Stimulated activated naive CD4-positive, alpha-beta T cell (primary cell): ENCODE data around the gene NDRG2.
"Not testable (repeated sequence)": the region's sequence is repeated elsewhere in the genome, so short reads cannot be mapped to it uniquely, and the experiment has no call there.

Experiments used
- DNase-seq, 6 experiments: peaks; one replicate each; lab custom pipeline; 2025; lab: John Stamatoyannopoulos, UW

NDRG2 gene

DNA sequence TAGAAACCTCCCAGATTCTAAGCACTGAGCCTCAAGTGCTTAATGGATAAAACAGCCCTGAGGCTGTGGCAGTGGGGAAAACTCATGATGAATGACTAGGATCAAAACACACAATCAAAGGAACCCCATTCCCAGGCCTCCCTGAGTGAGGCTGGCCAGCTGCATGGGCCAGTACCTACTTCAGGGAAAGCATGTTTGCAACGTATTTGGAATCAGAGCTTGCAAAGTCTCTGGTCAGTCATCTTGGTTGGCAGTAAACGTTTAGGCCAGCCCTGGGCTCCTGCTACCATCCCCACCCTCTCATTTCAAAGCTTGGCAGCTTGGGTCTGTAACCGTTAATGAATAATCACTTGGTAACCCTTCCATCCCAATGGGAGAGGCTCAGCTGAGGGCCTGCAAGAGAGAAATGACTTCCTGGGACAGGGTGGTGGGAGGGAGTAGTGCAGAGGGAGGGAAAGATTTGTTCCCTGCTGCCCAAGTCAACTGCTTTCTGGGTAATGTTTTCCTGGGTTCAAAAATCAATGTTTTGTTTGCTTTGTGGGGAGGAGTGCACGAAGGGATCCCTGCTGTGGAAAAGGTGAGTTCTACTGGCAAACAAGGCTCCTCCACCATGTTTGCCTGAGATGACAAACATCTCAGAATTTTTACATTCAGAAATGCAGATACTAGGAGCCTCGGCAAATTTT is 30.7 kb upstream of the NDRG2 start:
- DNase-seq, result no peak

DNA sequence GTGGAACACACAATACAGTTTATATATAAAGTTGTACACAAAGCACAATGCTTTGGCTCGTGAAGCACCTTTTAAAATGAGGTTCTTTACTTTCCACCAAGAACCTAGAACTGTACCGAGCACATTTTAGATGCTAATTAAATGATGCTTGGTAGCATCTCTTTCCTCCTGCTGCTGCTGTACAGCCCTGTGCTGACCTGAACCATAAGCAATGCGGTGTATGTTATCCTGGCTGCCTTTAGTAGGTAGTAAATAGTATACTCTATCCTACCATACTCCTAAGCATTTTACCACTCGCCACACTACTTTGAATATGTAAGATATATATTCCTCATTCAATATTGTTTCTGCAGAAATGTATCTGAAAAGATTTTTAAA is 29.9 kb upstream of the NDRG2 start:
- DNase-seq, result no peak

DNA sequence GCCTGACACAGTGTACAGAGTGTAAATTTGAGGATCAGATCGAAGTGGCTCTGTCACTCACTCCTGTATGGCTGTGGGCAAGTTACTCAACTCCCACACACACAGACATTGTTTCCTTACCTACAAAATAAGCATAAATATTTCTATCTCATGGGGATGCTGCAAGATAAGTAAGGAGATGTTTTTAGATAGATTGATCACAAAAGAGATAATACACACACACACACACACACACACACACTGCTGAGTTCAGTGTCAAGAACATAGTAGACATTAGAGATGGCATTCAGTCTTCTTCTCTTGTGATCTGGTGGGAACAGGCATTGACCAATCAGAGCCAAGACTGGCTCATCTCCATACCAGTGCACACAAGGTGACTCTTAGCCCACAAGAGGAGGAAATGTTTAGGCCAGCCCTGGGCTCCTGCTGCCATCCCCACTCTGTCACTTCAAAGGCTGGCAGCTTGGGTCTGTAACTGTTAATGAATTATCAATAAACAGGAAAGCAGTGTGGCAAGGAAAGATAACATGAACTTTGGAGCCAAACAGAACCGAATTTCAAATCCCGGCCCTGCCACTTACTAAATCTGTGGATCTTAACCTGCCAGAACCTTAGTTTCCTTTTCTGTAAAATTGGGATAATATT is 29.4 kb upstream of the NDRG2 start:
- no peak for DNase-seq

DNA sequence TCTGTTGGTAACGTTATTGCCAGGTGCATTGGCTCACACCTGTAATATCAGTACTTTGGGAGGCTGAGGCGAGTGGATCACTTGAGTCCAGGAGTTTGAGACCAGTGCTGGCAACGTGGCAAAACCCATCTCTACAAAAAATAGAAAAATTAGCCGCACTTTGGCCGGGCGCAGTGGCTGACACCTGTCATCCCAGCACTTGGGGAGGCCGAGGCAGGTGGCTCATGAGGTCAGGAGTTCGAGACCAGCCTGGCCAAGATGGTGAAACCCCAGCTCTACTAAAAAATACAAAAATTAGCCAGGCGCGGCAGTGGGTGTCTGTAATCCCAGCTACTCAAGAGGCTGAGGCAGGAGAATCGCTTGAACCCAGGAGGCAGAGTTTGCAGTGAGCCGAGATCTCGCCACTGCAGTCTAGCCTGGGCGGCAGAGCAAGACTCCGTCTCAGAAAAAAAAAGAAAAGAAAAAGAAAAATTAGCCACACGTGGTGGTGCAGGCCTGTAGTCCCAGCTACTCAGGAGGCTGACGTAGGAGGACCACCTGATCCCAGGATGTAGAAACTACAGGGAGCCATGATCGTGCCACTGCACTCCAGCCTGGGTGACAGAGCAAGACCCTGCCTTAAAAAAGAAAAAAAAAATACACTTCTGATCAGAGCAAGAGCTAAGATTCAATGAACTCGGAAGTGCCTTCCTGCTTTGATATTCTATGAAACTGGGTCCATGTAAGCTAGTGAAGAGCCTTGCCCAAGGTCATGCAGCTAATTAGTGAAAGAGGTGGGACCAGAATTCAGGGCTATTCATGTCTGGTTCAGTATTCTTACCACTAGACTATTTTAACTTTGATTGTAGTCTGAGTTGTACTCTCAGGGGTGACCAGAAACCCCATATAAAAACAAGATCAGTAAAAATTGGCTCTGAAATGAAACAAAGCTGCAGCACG is 28.6 kb upstream of the NDRG2 start:
- no peak for DNase-seq

DNA sequence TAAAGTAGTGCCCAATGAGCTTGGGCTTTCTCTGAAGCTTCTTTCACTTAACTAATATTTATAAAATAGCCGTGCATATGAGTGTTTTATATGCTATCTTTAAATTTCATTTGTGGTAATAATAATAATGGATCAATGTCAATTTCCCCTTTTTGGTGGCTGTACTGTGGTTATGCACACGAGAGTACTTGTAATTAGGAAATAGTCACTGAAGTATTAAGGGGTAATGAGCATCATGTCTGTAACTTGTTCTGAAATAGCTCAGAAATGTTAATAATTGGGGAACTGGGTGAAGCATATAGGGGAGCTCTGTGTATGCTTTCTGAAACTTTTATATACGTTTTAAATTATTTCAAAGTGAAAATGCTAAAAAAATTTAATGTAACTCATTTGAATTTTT is 25.7 kb upstream of the NDRG2 start:
- DNase-seq, result no peak

DNA sequence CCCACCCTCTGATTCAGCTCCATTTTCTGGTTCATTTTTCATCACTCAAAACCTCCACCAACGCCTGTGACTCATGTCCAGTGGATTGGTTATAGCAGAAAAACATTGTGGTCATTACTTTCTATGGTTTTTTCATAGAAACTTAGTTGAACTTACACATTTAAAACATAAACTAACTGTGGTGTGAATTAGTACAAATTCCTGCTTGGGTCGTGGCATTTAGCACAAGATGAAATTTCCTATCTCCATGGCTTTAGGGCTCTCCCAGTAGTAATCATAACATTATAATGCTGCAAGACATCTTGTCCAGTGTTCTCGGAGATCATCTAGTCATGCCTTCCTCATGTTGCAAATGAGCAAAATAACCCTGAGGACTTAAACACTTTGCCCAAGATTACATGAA is 24.4 kb upstream of the NDRG2 start:
- no peak for DNase-seq

DNA sequence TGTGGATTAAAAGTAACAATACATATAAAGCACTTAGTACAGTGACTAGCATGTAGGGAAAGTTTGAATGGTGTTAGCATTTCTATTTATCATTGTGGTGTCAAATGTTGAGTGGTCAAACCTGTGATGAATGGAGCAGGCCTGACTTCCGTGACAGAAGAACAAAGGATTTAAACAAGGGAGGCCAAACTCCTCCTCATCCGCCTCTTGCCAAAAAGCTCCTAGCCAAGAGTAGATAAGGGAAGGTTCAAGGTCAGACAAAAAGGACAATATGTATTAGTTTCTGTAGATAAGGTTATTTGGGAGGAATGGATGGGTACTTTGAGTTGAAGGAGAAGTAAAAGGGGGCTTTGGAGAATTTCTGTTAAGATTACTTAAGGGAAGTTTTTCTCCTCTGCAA is 23.8 kb upstream of the NDRG2 start:
- no peak for DNase-seq

DNA sequence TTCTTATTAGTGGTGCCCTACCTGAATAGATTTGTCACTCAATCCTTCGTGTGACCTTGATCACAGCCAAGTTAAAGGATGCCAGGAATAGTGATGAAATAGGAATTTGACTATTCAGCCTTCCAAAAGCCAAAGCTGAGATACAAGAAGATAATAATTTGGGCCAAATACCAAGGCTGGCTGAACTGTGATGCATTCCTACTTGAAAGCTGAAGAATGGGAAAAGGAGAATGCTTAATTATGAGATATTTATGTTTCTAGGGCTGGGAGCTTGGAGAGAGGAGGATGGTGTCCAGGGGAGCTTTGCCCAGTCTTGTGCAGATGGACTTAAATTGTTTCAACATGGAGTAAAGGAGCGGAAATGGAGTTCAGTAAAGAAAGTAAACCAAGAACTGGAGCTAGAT is 22.5 kb upstream of the NDRG2 start:
- no peak for DNase-seq

DNA sequence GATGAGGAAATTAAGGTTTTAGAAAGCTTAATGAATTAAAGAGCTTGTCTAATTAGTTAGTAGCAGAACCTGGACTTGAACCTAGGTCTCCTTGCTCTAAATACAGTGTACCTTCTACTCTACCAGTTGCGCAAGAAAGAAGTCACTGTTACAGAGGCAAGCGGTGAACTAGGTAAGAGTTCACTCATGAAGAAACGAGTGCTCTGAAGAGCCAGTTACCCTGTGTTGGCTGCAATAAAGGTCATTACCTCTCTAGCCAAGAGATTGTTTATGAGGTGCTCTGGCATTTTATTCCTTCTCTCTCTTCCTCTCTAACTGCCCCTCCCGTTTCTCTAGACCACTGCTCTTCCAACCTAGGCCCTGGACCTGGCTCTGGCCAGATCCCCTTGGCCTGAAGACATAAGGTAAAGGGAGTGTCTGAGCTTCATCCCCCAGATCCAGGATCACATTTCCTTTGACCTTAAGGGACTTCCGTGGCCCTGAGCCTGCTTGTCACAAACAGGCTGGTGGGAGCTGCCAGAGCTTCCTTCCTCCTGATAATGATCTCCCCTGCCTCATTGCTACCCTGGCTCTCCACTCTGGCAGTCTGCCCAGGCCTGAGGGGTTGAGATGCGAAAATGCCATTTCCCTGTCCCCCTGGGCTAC is 19.2 kb upstream of the NDRG2 start:
- no peak for DNase-seq

DNA sequence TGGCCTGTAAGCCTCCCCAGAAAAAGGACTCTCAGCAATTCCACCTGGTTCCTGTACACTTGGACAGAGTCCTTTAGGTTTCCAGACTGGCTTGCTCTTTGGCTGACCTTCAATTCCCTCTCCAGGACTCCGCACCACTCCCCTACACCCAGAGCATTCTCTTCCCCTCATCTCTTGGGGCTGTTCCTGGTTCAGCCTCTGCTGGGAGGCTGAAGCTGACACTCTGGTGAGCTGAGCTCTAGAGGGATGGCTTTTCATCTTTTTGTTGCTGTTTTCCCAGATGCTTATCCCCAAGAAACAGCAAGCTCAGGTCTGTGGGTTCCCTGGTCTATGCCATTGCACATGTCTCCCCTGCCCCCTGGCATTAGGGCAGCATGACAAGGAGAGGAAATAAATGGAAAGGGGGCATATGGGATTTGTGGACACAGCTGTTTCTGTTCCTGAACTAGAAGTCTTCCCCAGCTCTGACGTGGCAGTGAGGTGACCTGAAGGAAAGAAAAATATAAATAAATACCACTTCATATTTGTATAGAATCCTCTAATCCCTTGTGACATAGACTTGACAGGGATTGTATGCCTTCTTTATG is 18.6 kb upstream of the NDRG2 start:
- DNase-seq, result no peak

DNA sequence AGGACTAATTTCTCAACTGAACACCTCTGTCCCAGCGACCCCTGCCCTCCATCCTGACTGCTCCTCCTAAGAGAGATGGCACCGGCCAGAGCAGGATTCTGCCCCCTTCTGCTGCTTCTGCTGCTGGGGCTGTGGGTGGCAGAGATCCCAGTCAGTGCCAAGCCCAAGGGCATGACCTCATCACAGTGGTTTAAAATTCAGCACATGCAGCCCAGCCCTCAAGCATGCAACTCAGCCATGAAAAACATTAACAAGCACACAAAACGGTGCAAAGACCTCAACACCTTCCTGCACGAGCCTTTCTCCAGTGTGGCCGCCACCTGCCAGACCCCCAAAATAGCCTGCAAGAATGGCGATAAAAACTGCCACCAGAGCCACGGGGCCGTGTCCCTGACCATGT is 18.1 kb upstream of the NDRG2 start:
- DNase-seq, result no peak

DNA sequence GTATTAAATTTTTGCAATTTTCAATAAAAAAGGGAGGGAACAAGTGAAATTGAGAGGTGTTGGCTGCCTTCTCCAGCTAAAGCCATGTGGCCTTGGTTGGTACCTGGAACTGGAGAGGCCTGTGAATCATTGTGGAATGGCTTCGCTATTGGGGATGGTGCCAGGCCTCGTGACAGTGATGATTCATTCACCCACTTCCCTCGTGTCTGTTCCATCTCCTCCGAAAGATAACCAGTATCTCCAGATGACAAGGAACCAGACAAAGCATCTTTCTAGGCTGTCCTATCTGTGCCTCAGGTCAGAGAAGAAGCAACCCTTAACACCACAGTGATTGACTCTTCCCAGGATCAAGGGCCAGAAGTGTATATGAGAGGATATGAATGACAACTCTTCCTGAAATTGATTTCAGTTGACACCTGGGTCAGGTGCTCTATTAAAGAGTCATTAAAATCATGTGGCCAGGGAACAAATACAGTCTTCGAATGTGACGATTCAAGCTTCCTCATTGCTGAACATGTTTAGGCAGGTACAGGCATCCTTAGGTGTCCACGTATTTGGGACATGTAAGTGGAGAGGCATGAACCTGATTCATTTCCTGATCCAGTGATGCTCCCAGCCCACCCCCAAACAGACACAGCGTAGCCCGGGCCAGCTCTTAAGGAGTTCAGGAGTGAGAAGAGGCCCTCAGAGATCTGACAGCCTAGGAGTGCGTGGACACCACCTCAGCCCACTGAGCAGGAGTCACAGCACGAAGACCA is 17.0 kb upstream of the NDRG2 start, which contains the start of gene RNASE7:
TSS of gene RNASE7 (plus strand) at position 687 of the 758 bp plus-strand sequence. CDS start 631 bp downstream, outside the sequence.
- no peak for DNase-seq

DNA sequence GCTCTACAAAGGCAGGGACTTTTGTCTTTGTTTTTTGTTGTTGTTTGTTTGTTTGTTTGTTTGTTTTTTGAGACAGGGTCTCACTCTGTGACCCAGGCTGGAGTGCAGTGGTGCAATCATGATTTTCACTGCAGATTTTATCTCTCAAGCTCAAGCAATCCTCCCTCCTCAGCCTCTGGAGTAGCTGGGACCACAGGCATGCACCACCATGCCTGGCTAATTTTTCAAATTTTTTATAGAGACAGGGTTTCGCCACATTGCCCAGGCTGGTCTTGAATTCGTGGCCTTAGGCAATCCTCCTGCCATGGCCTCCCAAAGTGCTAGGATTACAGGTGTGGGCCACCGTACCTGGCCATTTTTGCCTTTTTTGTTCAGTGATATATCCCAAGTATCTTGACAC is 16.1 kb upstream of the NDRG2 start:
- not testable (repeated sequence) for DNase-seq

DNA sequence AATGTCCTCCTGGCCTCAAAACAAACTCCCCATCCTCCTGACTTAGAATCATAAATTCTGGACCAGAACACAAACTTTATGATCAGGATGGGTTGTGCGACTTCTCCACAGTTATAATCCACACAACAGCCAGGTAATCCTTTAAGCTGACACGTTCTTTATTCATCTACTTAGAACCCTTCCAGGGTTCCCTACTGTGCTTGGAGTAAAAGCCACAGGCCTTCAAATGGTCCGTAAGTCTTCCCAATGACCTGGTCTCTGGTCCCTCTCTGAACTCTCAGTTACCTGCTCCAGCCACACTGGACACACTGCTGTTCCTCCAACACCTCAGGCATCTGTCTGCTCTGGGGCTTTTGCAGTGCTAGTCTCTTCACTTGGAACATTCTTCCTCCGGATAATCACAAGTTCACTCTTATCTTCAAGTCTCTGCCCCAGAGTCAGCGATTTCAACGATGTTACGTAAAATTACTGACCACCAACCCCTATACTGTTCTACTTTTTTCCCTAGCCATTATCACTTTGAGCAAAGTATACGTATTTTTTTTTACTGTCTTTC is 15.6 kb upstream of the NDRG2 start:
- DNase-seq, result no peak

DNA sequence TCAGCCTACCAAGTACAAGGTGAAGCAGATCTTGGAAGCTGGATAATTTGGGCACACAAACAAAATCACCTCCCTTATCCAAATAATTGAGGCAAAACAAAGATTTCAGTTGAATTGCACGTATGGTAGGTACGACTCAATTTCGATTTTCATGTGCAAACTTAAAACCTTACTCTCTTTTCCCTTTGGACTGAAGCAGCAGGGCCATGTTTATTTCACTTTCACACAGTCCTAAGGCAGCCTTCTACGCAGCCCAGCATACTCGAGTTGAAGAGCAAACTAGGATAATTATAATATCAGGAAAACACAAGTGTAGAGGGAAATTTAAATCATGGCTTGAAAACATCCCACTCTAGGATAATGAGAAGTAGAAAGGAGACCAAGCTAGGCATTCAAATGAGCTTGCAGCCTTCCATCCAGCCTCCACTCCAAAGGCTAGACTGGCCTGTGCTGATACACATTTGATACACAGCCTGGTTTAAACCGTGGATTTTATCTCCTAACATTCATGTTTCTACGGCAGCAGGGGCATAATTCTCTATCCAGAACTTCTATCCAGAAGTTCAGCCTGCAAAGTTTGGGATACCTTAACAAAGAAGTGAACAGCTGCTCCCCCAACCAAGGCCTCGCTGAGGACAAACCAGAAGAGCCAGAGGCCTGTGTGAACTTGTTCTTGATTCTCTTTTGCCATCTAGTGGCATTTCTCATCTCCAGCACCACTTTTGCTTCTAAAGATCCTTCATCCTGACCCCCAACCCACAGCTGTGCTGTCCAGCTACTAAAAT is 14.9 kb upstream of the NDRG2 start:
- DNase-seq, result peak in 5 of 6 experiments; percentile 12 to 48 (median 17)

DNA sequence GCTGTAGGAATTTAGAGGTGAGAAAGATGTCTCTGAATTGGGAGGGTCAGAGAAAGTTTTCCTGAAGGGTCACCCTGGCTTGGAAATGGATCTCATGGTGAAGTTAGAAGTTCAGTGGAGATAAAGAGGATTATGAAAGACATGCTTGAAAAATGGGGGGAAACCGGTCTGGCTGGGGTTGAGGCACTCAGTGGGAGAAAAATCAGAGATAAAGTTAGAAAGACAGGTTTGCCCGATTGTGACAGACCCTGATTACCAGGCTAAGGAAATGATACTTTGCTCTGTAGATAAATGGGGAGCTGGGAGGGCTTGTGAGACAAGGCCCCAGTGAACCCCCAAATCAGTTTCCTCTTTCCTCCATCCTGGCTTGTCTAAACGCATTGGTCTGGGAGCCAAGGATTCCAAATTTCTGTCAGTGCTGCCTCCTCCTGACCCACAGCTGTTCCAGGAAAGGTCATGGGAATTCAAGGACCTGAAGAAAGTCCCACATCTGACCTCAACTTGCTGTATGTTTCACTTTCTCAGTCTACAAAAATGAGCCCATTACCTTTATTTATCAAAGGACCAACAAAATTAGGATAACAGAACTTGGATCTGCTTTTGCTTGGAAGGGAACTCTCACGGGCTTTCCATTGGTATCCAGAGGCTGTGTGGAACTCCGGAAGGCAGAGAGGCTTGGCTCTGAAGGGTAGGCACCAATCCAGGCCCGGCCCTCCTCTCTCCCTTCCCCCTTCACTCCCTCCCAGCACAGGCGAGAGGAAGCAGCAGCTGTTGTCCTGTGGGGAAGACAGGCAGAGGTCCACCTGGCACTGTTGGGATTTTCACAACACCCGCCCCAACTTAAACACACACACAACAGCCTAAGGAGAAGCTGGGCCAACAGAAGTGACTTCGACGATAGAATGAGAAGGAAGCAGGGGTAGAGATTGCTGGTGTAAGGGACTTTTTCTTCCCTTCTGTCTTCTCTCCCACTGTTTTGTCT is 13.9 kb upstream of the NDRG2 start:
- no peak for DNase-seq

DNA sequence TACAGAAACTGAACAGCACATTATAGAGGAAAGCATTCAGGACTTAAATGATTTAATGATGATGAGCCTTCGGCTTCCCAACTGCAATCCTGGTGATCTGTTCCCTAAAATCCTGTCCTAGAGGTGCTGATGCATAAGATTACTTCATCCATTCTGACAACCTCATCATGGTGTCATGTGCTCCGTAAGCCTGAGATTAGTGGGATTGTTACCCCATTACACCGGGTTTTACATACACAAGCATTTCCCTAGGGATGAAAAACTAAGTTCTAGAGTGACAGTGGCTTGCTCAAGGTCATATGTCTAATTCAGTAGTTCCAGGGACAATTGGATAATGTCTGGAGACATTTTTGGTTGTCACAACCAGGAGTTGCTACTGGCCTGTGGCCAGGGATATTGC is 12.3 kb upstream of the NDRG2 start:
- DNase-seq, result no peak

DNA sequence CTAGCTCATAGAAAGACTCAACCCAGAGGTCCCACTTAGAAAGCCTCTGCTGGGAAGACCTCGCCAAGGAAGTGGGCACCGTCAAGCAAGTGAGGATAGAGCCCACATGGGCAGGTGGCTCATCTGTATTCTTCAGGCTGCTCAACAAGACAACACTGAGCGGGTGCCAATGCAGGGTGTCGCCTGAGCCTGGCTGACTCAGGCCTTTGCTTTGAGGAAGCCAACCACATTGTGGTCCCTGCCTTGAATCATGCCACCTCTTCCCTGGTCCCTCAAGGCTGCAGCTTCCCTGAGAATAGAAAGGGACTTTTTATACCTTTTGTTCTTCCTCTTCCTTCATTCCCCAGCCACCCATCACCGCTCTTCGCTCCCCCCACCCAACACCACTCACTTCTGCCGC is 11.9 kb upstream of the NDRG2 start:
- no peak for DNase-seq

DNA sequence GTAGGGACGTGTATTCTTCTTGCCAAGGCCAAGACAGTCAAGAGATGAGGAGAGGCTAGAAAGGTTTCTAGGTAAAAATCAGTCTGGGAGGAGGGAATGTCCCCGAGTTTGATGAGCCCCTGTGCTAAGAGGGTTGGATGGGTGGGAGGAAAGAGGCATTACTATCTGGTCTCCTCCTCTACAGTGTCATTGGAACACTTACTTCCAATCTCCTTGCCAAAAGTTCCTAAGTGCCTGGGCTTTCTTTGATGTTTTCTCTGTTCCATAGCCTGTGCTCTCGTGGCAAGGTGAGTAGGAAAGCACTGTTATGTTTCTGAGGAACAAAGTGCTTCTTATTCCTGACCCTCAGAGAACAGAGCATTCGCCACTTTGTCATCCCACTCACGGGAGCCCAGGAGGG is 9.8 kb upstream of the NDRG2 start, which contains the start of gene RNASE13:
TSS of gene RNASE13 (minus strand) at position 101 of the 400 bp plus-strand sequence. CDS start 519 bp downstream, outside the sequence.
- DNase-seq, result no peak
